Testis (tissue), 3 donors: ENCODE data around the gene IL33. TPM values are rescaled to one million over a fixed set of nuclear protein-coding genes. Genes with fewer than 3 reads are reported as not detected.

Experiments
- DNase-seq: peaks from one replicate; pipeline ENCODE4 v3.0.0-alpha.2; 2019
- H3K27ac ChIP-seq, 2 donors: fragments of 200-600 bp; sonication (generic); one replicate each; pipeline ENCODE4 v1.5.1; 2019
- H3K27me3 ChIP-seq: fragments of 200-600 bp; sonication (generic); one replicate; pipeline ENCODE4 v1.5.1; 2019
- H3K36me3 ChIP-seq: fragments of 200-600 bp; sonication (generic); one replicate; pipeline ENCODE4 v1.5.1; 2017; ENCODE audit warnings: low read depth; ENCODE audit errors: missing control alignments
- H3K4me1 ChIP-seq: fragments of 200-600 bp; sonication (generic); one replicate; pipeline ENCODE4 v1.5.1; 2019
- H3K4me3 ChIP-seq, 2 donors: fragments of 200-600 bp; sonication (generic); one replicate each; pipeline ENCODE4 v1.5.1; 2017 to 2019
- H3K9me3 ChIP-seq: fragments of 200-600 bp; sonication (generic); one replicate; pipeline ENCODE4 v1.5.1; 2017
- POLR2A ChIP-seq: fragments of 450-650 bp; IDR thresholded peaks from one replicate; pipeline ENCODE4 v1.6.1; 2017; ENCODE audit warnings: antibody characterized with exemption, mild to moderate bottlenecking, moderate library complexity
- WGBS, 2 donors: methylation state at CpG; one replicate each; pipeline ENCODE4 v1.1.5; 2018; 5-methylcytosine and 5-hydroxymethylcytosine counted together
- intact Hi-C: fragments of 100-400 bp; cut with DNase I; formaldehyde crosslinking; loops from one replicate; pipeline ENCODE4 v1.15.1; 2023; ENCODE audit warnings: low total_unique reads
- polyA plus RNA-seq: library from polyadenylated mRNA; stranded (reverse); fragments of 350-450 nt; fragmentation: Illumina TruSeq; extraction: RNeasy Lipid Tissue Mini Kit (QIAGEN cat#74804); gene quantifications from one replicate; pipeline ENCODE4 v1.2.3, GENCODE V29; 2014; ENCODE audit warnings: low read depth, low replicate concordance; ENCODE audit not compliant: insufficient read depth
- total RNA-seq, 2 donors: library from RNA; depleted of rRNA; stranded (reverse); fragments of >200 nt; gene quantifications; one replicate each; pipeline ENCODE4 v1.2.3, GENCODE V29; 2016
- TF ChIP-seq, protein P1 (sequence below), 3 experiments: fragments of 450-650 bp in 2 of 3; fragments of 200-600 bp in 1 of 3; sonication (generic) in 1 of 3; IDR thresholded peaks; one replicate each; pipeline ENCODE4 v1.5.1; 2016 to 2019; ENCODE audit warnings: antibody characterized with exemption in 3 of 3, mild to moderate bottlenecking in 2 of 3, moderate library complexity in 1 of 3

Gene IL33
- total and polyA plus RNA-seq, 3 donors from 2014 or later = 2.9 to 8.7 (median 3.6) TPM

DNA sequence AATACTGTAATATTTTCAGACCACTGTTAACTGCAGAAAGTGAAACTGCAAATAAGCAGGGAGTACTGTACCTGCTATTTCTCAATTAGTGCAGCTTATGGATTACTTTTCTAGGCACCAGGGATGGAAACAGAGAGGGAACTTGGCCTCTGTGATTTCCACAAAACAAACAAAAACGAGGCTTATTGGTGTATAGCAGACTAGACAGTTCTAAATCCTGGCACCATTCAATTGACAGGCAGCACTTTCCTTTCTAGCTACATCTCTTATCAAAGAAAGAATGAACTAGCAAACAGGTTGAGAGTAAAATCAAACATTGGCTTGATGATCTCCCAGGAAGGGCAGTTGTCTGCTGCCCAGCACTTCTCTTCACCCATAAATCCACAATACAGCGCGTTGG, 16.0 kb upstream of the IL33 start:
- intact Hi-C loops = loop anchor here (10.0 kb wide), 1 partner anchor 105 kb away; no protein-coding TSS in a partner anchor

DNA sequence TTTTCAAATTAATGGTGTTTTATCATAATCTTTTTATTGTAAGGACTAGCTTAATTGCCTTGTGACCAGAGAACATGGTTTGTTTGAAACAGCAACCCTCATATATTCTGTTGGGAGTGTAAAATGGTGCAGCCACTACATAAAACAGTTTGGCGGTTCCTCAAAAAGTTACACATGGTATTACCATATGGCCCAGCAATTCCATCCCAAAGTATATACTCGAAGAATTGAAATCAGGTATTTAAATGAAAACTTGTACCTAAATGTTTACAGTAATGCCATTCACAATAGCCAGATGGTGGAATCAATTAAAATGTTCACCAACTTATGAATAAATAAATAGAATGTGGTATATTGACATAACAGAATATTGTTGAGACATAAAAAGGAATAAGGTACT, 14.8 kb upstream of the IL33 start:
- 88 to 96% methylated on average over 2 of the region's 2 CpGs for WGBS, 2 donors
- Histone ChIP-seq H3K4me1 (no peaks in the 10 kb centered on the region), H3K27ac (no peak overlapping the region), H3K36me3 (no peaks in the 10 kb centered on the region), H3K9me3 (no peaks in the 10 kb centered on the region), H3K27me3 (no peaks in the 10 kb centered on the region), H3K4me3 (no peak overlapping the region)
- intact Hi-C loops = no loop called here
- no peak for TF ChIP-seq POLR2A
- TF ChIP-seq, protein P1, sequence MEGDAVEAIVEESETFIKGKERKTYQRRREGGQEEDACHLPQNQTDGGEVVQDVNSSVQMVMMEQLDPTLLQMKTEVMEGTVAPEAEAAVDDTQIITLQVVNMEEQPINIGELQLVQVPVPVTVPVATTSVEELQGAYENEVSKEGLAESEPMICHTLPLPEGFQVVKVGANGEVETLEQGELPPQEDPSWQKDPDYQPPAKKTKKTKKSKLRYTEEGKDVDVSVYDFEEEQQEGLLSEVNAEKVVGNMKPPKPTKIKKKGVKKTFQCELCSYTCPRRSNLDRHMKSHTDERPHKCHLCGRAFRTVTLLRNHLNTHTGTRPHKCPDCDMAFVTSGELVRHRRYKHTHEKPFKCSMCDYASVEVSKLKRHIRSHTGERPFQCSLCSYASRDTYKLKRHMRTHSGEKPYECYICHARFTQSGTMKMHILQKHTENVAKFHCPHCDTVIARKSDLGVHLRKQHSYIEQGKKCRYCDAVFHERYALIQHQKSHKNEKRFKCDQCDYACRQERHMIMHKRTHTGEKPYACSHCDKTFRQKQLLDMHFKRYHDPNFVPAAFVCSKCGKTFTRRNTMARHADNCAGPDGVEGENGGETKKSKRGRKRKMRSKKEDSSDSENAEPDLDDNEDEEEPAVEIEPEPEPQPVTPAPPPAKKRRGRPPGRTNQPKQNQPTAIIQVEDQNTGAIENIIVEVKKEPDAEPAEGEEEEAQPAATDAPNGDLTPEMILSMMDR (IDR thresholded peaks at IDR 0.05) = no peak
- no peak for DNase-seq

More for the DNA sequence above, 16.0 kb upstream of the IL33 start:
- no peak for TF ChIP-seq POLR2A
- no peaks in the 10 kb centered on the region for H3K9me3 ChIP-seq
- H3K36me3 ChIP-seq = no peaks in the 10 kb centered on the region
- H3K27me3 ChIP-seq = no peaks in the 10 kb centered on the region
- no peaks in the 10 kb centered on the region for H3K4me1 ChIP-seq
- no peak for DNase-seq
- no peak overlapping the region for H3K4me3 ChIP-seq
- WGBS, 2 donors = 70 to 74% methylated on average over 3 of the region's 3 CpGs
- no peak overlapping the region for H3K27ac ChIP-seq

DNA sequence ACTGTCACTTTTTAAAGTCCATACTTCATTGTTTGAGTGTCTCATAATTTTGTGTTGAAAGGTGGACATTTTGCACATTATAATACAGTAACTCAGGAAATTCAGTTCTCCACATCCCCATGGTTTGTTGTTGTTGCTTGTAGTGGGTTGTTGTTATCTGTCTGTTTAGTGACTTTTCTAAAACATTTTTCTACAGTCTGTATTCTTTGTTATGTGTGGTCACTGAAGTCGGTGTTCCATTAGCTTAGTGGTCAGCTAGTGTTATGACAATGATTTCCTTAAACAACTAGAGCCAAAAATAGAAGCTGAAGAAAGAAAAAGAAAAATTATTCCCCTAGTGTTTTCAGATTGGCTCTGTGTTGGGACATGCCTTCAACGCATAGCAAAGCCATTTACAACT, 5.6 kb upstream of the IL33 start:
- TF ChIP-seq, protein P1 (IDR thresholded peaks at IDR 0.05) = no peak
- no peak for TF ChIP-seq POLR2A

DNA sequence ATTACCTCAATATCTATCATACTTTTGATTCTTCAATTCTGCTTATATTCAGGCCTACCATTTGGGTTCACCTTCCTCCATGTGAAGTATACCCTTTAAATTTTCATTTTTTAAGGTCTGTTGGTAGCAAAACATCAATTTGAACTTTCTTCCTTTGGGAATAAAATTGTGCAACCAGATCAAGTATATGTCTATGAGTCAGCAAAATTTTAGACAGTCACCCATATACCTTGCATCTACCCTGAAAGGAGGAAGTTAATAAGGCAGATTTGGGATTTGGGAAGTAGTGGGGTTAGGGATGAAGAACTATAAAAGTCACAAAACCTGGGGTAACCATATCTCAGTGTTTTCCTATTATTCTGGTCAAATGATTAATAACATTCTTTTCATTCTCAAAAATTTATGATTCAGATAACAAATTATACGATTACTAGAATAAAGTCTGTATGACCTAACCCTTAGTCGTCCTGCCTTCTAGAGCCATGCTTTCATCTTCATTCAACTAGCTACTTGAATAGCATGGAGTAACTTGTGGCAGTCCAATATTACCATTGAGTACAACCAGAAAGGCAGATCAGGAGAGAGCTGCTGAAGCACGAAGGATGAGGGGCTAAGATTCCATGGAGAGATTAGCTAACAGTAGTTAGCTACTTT, 2.8 kb upstream of the IL33 start:
- no peak for DNase-seq
- no peak overlapping the region for H3K27ac ChIP-seq
- intact Hi-C loops = no loop called here
- H3K4me3 ChIP-seq = no peak overlapping the region
- no peaks in the 10 kb centered on the region for H3K27me3 ChIP-seq
- H3K36me3 ChIP-seq = no peaks in the 10 kb centered on the region
- H3K9me3 ChIP-seq = no peaks in the 10 kb centered on the region
- TF ChIP-seq, protein P1 (IDR thresholded peaks at IDR 0.05) = no peak
- TF ChIP-seq POLR2A = no peak
- H3K4me1 ChIP-seq = no peaks in the 10 kb centered on the region
- 89 to 91% methylated on average over 3 of the region's 3 CpGs for WGBS, 2 donors

More for the DNA sequence above, 5.6 kb upstream of the IL33 start:
- Histone ChIP-seq H3K4me1 (no peaks in the 10 kb centered on the region), H3K4me3 (no peak overlapping the region), H3K27ac (no peak overlapping the region), H3K9me3 (no peaks in the 10 kb centered on the region), H3K27me3 (no peaks in the 10 kb centered on the region), H3K36me3 (no peaks in the 10 kb centered on the region)
- 85 to 96% methylated on average over 2 of the region's 2 CpGs for WGBS, 2 donors
- intact Hi-C loops = no loop called here
- no peak for DNase-seq

DNA sequence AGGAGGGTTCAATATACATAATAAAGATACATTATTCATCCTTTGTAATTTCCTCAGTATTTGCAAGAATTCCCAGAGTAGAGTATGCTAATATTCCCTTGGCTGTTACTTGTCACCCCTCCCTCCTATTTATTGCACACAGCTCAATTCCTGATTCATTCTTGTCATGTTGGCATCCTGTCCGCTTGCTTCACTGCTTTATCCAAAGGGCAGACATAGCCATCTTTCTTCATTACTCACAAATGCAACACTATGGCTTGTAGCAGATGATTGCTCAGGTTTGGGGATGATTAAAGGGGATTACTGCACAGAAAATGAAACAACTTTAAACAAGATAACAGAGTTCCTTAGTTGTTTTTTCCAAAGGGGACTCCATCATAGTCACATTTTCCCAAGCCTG, 1.2 kb upstream of the IL33 start:
- H3K36me3 ChIP-seq = no peaks in the 10 kb centered on the region
- H3K4me3 ChIP-seq = no peak overlapping the region
- intact Hi-C loops = no loop called here
- H3K9me3 ChIP-seq = no peaks in the 10 kb centered on the region
- no peaks in the 10 kb centered on the region for H3K27me3 ChIP-seq
- no peak overlapping the region for H3K27ac ChIP-seq
- 75 to 83% methylated on average over 1 of the region's 1 CpG for WGBS, 2 donors
- no peak for DNase-seq
- no peak for TF ChIP-seq POLR2A
- TF ChIP-seq, protein P1 (IDR thresholded peaks at IDR 0.05) = no peak
- H3K4me1 ChIP-seq = no peaks in the 10 kb centered on the region
